Osteoblast (primary cell): ENCODE measurements around the gene FAF1. TPM values are rescaled to one million over a fixed set of nuclear protein-coding genes. Genes with fewer than 3 reads are reported as not detected.

ENCODE experiments used
- DNase-seq: peaks from one replicate; pipeline ENCODE4 v3.0.0; 2011; ENCODE audit warnings: low spot score, mixed read lengths; ENCODE audit not compliant: insufficient read length; ENCODE audit errors: missing footprints
- H2AFZ ChIP-seq: 2 replicates; pipeline ENCODE4 v1.6.0; 2011; ENCODE audit warnings: mild to moderate bottlenecking, low read length
- H3K27ac ChIP-seq: 2 replicates; pipeline ENCODE4 v1.5.1; 2011; ENCODE audit warnings: mild to moderate bottlenecking, low read depth, low read length, moderate library complexity
- H3K27me3 ChIP-seq: 2 replicates; pipeline ENCODE4 v1.6.0; 2012; ENCODE audit warnings: mild to moderate bottlenecking, control low read depth, inconsistent platforms, low read length, moderate library complexity; ENCODE audit not compliant: insufficient read depth
- H3K36me3 ChIP-seq: 2 replicates; pipeline ENCODE4 v1.5.1; 2011; ENCODE audit warnings: mild to moderate bottlenecking, low read length, control low read depth, moderate library complexity; ENCODE audit not compliant: insufficient read depth
- H3K4me1 ChIP-seq: 2 replicates; pipeline ENCODE4 v1.5.1; 2011; ENCODE audit warnings: mild to moderate bottlenecking, low read length, control low read depth, moderate library complexity; ENCODE audit not compliant: insufficient read depth
- H3K4me2 ChIP-seq: 2 replicates; pipeline ENCODE4 v1.6.0; 2011; ENCODE audit warnings: mild to moderate bottlenecking, low read length; ENCODE audit not compliant: insufficient read depth
- H3K4me3 ChIP-seq: fragments of 200-600 bp; sonication (generic); 3 replicates; pipeline ENCODE4 v1.5.1; 2012; ENCODE audit warnings: mild to moderate bottlenecking, low read length, inconsistent platforms; ENCODE audit not compliant: insufficient read depth
- H3K79me2 ChIP-seq: 2 replicates; pipeline ENCODE4 v1.6.0; 2012; ENCODE audit warnings: mild to moderate bottlenecking, low read length, control low read depth, inconsistent platforms; ENCODE audit not compliant: insufficient read depth
- H3K9me3 ChIP-seq: 2 replicates; pipeline ENCODE4 v1.5.1; 2011; ENCODE audit warnings: low read depth, low read length, control low read depth
- H4K20me1 ChIP-seq: 2 replicates; pipeline ENCODE4 v1.6.0; 2012; ENCODE audit warnings: mild to moderate bottlenecking, low read length, control low read depth; ENCODE audit not compliant: insufficient read depth
- CTCF ChIP-seq: IDR thresholded peaks from 2 replicates; pipeline ENCODE4 v1.5.1; 2011; ENCODE audit warnings: mild to moderate bottlenecking, low read depth, low read length, moderate library complexity; ENCODE audit errors: extremely low read depth
- total RNA-seq: library from RNA; depleted of rRNA; stranded (reverse); fragments of >200 nt; gene quantifications from 2 replicates; pipeline ENCODE4 v1.2.3, GENCODE V29; 2012

FAF1 gene
- total RNA-seq, 1 donor, result 40.5 TPM

DNA sequence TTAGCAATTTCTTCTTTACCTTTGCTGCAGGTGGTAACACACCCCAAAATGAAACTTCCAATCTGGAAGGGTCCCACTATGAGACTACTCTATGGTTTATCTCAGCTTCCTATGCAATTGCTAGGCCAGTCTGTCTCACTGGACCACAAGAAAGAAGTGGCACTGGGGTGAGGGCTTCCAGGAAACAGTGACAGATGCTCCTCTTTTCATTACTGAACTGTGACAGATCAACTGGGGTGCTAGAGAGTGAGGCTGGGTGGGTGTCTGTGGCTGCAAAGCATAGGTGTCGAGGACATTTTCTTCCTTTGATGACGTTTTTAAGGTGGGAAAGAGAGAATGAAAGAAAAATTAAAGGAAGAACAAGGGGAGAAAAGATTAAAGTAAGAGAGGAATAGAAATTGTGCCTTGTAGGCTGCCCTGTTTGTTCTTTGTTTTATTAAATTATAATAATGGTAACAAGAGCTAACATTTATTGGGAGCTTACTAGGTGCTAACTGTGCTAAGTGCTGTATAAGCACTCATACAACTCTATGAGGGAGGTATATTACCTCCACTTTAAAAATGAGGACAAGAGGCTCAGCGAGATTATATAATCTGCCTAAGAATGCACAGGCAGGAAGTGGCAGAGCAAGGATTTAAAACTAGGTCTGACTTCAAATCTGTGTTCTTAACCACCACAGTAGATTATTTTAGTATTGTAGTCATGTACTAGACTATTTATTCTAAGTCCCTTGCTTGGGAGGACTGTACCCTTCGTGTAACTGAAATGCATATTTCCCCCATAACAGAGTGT is 509.0 kb downstream of the FAF1 start:
- no peaks in the 10 kb centered on the region for H4K20me1 ChIP-seq
- H3K79me2 ChIP-seq, result no peaks in the 10 kb centered on the region

GRCh38 chr1:50447961-50448360 is 512.1 kb downstream of the FAF1 start:
- Histone ChIP-seq H3K4me2 (no peak overlapping the region), H4K20me1 (no peaks in the 10 kb centered on the region), H3K27ac (no peak overlapping the region), H3K27me3 (no peaks in the 10 kb centered on the region), H2AFZ (no peak overlapping the region), H3K4me3 (no peak overlapping the region), H3K79me2 (no peaks in the 10 kb centered on the region), H3K9me3 (no peaks in the 10 kb centered on the region), H3K4me1 (peaks cover 7% of the 10 kb centered on the region), H3K36me3 (no peaks in the 10 kb centered on the region)
- TF ChIP-seq CTCF, result no peak
- peak; percentile 44 for DNase-seq

More for the DNA sequence above, 509.0 kb downstream of the FAF1 start:
- Histone ChIP-seq H2AFZ (no peak overlapping the region), H3K9me3 (no peaks in the 10 kb centered on the region), H3K27ac (no peak overlapping the region), H3K4me2 (no peak overlapping the region), H3K36me3 (no peaks in the 10 kb centered on the region), H3K4me1 (peaks cover 7% of the 10 kb centered on the region), H3K27me3 (no peaks in the 10 kb centered on the region), H3K4me3 (no peak overlapping the region)
- DNase-seq, result no peak
- TF ChIP-seq CTCF, result no peak

GRCh38 chr1:50441183-50441582 is 518.9 kb downstream of the FAF1 start:
- TF ChIP-seq CTCF, result no peak
- no peak overlapping the region for H3K27ac ChIP-seq
- no peaks in the 10 kb centered on the region for H3K4me1 ChIP-seq
- no peak for DNase-seq
- H3K4me2 ChIP-seq, result no peak overlapping the region
- no peaks in the 10 kb centered on the region for H3K9me3 ChIP-seq
- no peaks in the 10 kb centered on the region for H4K20me1 ChIP-seq
- no peak overlapping the region for H2AFZ ChIP-seq
- H3K4me3 ChIP-seq, result no peak overlapping the region
- no peaks in the 10 kb centered on the region for H3K79me2 ChIP-seq
- H3K36me3 ChIP-seq, result peaks cover 5% of the 10 kb centered on the region
- H3K27me3 ChIP-seq, result no peaks in the 10 kb centered on the region

DNA sequence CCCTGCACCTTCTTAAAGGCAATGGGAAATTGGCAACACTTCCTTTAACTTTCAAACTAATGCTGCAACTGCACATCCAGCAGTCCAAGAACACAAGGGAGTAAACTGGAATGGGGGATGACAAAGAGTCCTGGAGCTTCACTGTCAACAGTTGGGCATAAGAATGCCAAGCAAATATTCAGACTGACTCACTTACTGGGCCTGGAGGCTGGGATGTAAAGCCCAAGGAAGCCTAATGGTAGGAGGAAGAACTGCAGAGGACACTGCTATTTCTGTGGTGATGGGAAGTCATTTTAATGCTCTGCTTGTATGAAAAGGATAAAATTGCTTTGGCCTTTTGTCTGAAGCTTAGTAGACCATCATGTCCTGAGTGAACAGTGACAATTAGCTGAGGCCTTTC is 521.1 kb downstream of the FAF1 start:
- Histone ChIP-seq H3K27me3 (no peaks in the 10 kb centered on the region), H3K4me1 (no peaks in the 10 kb centered on the region), H3K27ac (no peak overlapping the region), H3K4me2 (no peak overlapping the region), H3K9me3 (no peaks in the 10 kb centered on the region), H2AFZ (no peak overlapping the region), H3K36me3 (peaks cover 5% of the 10 kb centered on the region), H4K20me1 (no peaks in the 10 kb centered on the region), H3K4me3 (no peak overlapping the region), H3K79me2 (no peaks in the 10 kb centered on the region)
- no peak for DNase-seq
- TF ChIP-seq CTCF, result peak; percentile 19
